Measurements from ENCODE around the gene DAPK1.

GRCh38 chr9:87746186-87746585 is 248.5 kb downstream of the DAPK1 start:
- TF ChIP-seq USF1 (IDR thresholded peaks at IDR 0.05) (no peak), MAX (IDR thresholded peaks at IDR 0.05) (no peak), TAF1 (IDR thresholded peaks at IDR 0.05; ENCODE audit: low read depth) (no peak), EP300 (IDR thresholded peaks at IDR 0.05; ENCODE audit: borderline replicate concordance) (no peak), TEAD4 (IDR thresholded peaks at IDR 0.05) (no peak)

All from Ishikawa (cell line).